HG03196 (cell line): ENCODE data around the gene TMEM184C.

ENCODE experiments used
- ATAC-seq: cut with Tn5 transposase; IDR thresholded peaks from one replicate; pipeline ENCODE4 v1.9.1; 2021; ENCODE audit not compliant: unreplicated experiment

Gene TMEM184C

DNA sequence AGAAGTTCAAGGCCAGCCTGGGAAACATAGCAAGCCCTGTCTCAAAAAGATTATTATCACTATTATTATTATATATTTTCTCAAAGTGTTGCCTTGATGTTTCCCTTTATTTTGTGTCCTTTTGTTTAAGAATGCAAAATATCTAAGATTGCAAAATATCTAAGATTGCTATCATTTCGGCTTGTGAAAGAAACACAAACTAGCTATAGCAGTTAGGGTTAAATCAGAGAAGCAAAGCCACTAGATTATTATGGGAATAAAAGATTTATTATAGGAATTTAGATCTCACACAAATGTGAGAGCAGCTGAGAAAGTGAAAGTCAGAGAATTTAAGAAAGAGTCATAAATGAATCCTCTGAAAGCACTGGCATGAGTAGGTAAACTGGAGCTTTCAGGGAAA, 18.0 kb upstream of the TMEM184C start:
- ATAC-seq = no peak

DNA sequence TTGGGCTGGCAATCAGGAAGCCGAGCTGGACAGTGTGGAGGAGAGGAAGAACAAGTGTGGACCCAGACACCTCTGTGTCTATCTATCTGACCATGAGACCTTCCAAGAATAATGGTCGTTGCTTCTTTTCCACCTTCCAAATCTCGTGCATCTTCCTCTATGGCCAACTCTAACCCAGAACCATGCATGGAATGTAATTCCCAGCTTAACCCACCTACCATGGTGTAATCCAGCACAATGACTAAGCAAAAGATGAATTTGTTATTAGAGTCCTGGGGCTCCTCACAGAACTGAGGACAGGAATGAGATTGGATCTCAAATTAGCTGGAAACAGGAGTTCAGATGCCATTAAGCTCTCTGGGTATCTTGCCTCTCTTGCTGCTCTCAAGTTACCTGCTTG, 17.4 kb upstream of the TMEM184C start:
- no peak for ATAC-seq

- ATAC-seq = no peak
These were observed 11.7 kb upstream of the TMEM184C start for GRCh38 chr4:147605499-147605898.

DNA sequence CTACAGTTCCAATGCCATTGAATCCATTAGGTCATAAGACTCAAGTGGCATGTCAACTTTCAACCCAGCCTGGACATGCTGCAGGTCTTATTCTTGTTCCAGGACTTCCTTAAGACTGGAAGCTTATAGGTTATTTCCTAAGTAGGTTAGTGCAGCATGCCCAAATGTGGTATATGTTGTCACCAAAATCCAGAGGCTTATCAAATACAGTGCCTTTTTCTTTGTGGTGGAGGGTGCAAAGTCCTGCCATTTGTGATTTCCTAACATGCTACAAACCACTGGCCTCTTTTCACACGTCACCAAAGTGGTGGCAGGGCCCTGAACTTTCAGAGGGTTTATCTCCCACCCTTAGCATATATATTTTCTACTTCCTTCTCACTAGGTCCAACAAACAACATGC, 9.7 kb upstream of the TMEM184C start:
- ATAC-seq = no peak

- ATAC-seq = no peak
These were observed 6.5 kb upstream of the TMEM184C start for GRCh38 chr4:147610686-147611085.

GRCh38 chr4:147616849-147617172, 386 bp upstream of the TMEM184C start:
- peak; percentile 16 for ATAC-seq

DNA sequence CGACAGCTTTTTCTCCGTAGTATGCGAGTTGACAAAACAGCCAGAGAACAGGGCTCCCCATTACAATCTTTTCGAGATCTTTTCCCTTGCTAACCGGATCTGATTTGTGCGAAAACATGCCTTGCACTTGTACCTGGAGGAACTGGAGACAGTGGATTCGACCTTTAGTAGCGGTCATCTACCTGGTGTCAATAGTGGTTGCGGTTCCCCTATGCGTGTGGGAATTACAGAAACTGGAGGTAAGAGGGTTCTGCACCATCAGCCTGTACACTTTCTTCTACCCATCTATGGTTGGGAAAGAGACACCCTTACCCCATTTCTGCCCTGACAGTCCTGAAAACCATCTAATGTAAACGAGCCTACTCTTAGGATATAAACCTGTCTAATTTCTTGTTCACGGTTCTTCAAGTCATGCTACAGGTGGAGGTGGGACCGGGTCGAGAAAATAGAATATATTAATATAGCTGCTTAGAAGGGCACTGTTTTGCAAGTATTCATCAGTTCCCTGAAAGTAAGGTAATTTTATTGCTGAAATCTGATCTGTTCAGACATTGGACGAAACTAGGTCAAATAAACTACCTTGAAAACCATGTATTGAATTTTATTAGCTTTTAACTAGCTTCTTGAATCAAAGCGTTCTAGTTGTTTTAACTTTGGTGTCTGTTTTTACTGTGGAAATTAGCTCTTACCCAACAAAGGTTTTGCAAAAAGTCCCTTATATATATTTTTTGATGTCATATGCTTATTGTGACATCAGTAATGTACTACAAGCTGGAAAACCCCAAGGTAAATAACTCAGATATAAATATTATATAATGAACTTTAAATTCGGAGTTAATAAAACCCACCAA, 869 bp downstream of the TMEM184C start:
- peak; percentile 13 for ATAC-seq

- no peak for ATAC-seq
These were observed 3.1 kb downstream of the TMEM184C start for GRCh38 chr4:147620315-147620714.

DNA sequence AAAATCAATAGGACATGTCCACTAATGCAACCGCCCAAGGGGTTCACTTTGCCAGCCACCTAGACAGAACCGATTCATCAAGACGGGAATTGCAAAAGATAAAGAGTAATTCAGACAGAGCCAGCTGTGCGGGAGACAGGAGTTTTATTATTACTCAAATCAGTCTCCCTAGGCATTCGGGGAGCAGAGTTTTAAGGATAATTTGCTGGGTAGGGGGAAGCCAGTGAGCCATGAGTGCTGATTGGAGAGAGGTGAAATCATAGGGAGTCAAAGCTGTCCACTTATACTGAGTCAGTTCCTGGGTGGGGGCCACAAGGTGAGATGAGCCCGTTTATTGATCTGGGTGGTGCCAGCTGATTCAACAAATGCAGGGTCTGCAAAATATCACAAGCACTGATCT, 8.5 kb downstream of the TMEM184C start:
- ATAC-seq = no peak

DNA sequence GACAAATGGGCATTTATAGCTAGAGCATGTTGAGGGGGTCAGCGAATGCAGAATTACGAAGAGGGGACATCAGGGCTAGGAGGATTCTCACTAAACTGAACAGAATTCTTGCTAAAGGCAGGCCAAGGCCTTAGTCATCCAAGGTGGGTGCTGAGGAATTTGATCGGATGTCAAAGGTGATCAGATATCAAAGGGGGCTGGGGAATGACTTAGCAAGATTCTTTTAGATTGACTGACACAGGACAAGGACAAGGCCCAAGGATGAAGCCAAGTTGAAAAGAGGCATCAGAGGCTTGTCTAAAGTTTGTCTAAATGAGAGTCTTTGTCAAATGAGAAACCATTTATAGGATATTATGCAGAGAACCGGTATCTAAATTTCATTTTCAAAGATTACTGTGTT, 9.7 kb downstream of the TMEM184C start:
- no peak for ATAC-seq

GRCh38 chr4:147628415-147628814, 11.2 kb downstream of the TMEM184C start:
- no peak for ATAC-seq

DNA sequence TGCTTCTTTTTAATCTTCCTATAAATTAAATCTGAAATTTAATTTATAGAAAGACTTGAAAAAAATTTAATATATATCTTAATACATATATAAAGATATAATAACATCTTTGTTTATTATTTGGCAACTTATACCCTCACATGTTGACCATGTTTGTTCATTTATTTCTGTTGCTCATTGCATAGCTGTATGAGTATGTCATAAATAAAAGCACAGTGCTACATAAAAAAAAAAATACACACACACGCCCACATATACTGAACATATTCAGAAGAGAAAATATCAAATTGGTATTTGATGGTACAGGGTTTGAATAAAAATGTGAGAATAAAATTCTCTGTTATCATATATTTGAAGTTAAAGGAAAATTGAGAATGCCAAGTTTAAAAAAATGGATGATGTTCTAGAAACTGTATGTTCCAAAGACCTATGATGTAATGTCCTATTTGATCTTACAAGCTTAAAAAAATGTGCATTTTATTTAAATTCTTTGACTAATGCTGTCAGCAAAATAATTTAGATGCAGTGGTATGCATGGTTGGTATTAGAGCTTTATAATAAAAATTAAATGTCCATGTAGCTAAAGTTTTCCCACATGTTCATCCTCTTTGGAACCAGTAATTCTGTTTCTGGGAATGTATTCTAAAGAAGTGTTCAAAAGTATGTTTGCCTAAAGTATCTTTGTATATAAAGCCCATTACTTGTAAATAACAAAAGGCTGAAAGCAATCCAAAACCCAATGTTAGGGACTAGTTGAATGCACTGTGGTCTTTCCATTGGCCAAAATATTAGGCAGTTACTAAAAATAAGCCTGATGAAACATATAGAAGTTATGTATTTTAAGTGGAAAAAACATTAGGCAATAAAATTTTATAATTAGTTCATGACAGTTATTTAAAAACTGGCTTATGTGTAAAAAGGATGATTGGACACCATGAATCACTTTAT, 12.9 kb downstream of the TMEM184C start:
- no peak for ATAC-seq

GRCh38 chr4:147633113-147633512, 15.9 kb downstream of the TMEM184C start:
- ATAC-seq = no peak

DNA sequence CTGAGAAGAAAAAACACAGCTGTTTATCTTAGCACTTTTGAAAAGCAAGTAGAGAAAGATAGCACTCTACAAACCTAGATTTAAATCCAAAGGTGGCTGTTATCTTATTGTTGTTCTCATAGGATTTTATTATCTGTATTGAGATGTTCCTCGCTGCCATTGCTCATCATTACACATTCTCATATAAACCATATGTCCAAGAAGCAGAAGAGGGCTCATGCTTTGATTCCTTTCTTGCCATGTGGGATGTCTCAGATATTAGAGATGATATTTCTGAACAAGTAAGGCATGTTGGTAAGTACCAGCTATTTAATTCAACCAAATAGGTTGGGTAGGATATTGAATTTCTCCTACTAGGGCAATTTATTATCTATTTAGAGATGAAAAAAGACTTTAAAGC, 16.4 kb downstream of the TMEM184C start:
- ATAC-seq = no peak

GRCh38 chr4:147635348-147635747, 18.2 kb downstream of the TMEM184C start:
- ATAC-seq = no peak

DNA sequence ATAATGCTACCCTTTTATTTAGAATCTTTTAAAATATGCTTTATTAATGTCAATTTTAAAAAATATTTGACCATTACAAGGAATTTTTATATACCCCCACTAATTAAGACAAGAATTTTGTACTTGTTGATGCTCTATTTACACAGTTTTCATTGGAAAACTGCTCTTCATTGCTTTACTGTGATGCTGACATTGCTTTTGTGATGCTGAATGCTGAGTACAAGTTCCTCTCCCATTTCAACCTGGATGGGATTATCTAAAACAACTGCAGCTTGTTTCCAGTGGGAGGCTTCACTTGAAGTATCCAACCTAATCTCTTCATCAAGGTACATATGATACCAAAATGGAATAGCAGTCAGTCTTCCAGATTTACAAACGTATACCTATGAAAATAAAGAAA, 21.2 kb downstream of the TMEM184C start:
- ATAC-seq = no peak

DNA sequence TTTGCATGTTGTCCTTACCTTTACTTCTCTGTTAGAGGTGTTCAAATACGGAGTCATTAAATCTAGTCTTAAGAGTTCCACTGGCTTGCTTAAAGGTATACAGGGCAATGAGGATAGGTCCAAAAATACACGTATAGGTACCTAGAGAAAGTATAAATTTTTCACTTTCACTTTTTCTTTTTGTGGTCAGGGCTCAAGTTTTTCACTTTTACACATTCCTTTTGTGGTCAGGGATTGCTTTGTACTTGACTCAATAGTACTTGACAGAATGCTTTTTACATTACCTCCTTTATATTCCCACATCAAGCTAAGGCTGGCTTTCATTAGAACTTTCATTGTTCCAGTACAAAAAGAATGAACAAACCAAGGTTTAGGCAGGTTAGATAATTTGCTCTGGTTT, 21.7 kb downstream of the TMEM184C start:
- no peak for ATAC-seq

- ATAC-seq = no peak
These were observed 22.2 kb downstream of the TMEM184C start for GRCh38 chr4:147639388-147639787.

DNA sequence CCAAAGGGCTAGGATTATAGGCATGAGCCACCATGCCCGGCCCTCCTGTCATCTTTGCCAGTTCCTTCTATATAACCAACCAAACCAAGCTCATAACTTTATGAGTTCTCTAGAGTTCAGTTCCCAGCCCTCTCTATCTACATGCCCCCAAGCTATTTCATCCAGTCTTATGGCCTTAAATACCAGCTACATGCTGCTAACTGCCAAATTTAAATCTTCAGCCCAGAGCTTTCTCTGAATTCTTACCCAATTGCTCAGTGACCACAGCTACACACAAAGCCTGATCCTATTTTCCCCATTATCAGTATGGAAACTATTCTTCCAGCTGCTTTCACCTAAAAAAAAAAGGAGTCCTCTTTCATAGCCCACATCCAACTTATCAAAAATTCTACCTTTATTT, 23.1 kb downstream of the TMEM184C start:
- ATAC-seq = no peak

GRCh38 chr4:147643616-147644015, 26.4 kb downstream of the TMEM184C start:
- ATAC-seq = no peak

DNA sequence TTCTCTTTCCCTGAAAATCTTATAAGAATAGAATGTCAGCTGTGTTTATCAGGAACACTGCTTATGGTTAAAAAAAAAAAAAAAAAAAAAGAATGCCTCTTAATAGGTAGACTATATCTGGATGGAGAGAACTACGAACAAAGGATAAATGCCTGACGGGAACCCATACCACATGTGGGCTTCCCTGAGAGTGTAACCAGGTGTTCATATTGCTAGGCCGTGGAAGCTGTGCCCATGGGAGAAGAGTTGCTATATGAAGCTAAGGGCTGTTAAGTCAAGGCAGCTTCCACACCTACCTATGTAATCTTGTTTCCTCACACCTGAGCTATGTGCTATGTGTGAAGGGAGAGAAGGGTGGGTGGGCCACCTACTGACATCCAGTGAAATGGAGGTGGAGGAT, 27.3 kb downstream of the TMEM184C start:
- no peak for ATAC-seq

DNA sequence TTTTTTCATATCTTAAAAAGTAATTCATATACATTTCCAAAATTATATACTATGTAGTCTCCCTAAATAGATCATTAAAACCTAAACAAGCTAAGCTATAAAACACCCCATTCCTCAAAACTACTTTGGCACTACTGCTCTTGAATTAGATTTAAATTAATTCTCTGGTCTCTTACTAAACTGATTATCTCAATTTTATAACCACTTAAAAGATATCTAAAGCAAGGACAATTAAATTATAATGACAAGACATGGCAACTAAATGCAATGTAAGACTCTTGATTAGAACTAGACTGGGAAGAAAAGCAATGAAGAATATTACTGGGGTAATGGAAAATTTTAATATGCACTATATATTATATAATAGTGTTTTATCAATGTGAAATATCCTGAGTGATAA, 27.9 kb downstream of the TMEM184C start:
- ATAC-seq = no peak
